GM12878 (cell line): ENCODE results near the gene MMP11. TPM values are rescaled to one million over a fixed set of nuclear protein-coding genes. Genes with fewer than 3 reads are reported as not detected.

Experiments used
- ATAC-seq: fragments of 200-7000 bp; cut with Tn5 transposase; 3 replicates; pipeline ENCODE4 v1.9.1; 2020; ENCODE audit warnings: mild to moderate bottlenecking, moderate library complexity
- BruUV-seq: library from RNA; stranded (reverse); fragments of 400-500 nt; replicated peaks from 2 replicates; lab custom pipeline; 2021; lab: Mats Ljungman, UMichigan
- CTCF ChIA-PET: fragments of 300-600 bp; sonication (Branson Sonifier 250); formaldehyde crosslinking; extraction: SDS; loops from one replicate; lab custom pipeline; 2021; ENCODE audit warnings: inconsistent platforms; lab: Yijun Ruan, JAX
- POLR2A ChIA-PET: fragments of 350-600 bp; formaldehyde crosslinking; extraction: SDS; loops from one replicate; lab custom pipeline; 2021; ENCODE audit warnings: inconsistent platforms; lab: Charles Lee
- RAD21 ChIA-PET: fragments of 300-600 bp; sonication (Branson Sonifier 250); formaldehyde crosslinking; loops from one replicate; lab custom pipeline; 2023; ENCODE audit warnings: antibody characterized with exemption; ENCODE audit not compliant: unreplicated experiment; lab: Charles Lee
- SMC1A ChIA-PET: fragments of 300-600 bp; sonication (Branson Sonifier 250); formaldehyde crosslinking; loops from one replicate; lab custom pipeline; 2023; ENCODE audit not compliant: unreplicated experiment, uncharacterized antibody; lab: Charles Lee
- DNase-seq: peaks from one replicate; pipeline ENCODE4 v3.0.0-alpha.2; 2011; ENCODE audit warnings: low read depth, low spot score
- FAIRE-seq: peaks from 3 replicates; lab custom pipeline; 2011; peaks lifted over from hg19 to GRCh38; lab: Jason Lieb, UNC
- H2AFZ ChIP-seq: 2 replicates; pipeline ENCODE4 v1.6.0; 2011; ENCODE audit warnings: low read depth, low read length, control low read depth; ENCODE audit not compliant: control insufficient read depth
- H3K27ac ChIP-seq: 2 replicates; pipeline ENCODE4 v1.5.1; 2011; ENCODE audit warnings: control low read depth; ENCODE audit not compliant: control insufficient read depth, insufficient read depth
- H3K27me3 ChIP-seq, 2 experiments: replicated peaks in 1 of 2; 2 replicates each; pipeline versions ENCODE4 v1.6.0 to v1.6.1; 2011; ENCODE audit warnings: low read length in 1 of 2; ENCODE audit not compliant: control insufficient read depth in 2 of 2, insufficient read depth in 2 of 2
- H3K36me3 ChIP-seq, 2 experiments: 2 replicates each; pipeline ENCODE4 v1.5.1; 2011; ENCODE audit warnings: low read length in 1 of 2; ENCODE audit not compliant: control insufficient read depth in 2 of 2, insufficient read depth in 2 of 2
- H3K4me1 ChIP-seq: 2 replicates; pipeline ENCODE4 v1.6.1; 2011; ENCODE audit warnings: mild to moderate bottlenecking, low read length, moderate library complexity, mixed read lengths; ENCODE audit not compliant: control insufficient read depth, insufficient read depth
- H3K4me2 ChIP-seq: 2 replicates; pipeline ENCODE4 v1.6.0; 2011; ENCODE audit warnings: control low read depth; ENCODE audit not compliant: control insufficient read depth, insufficient read depth
- H3K4me3 ChIP-seq: fragments of 200-600 bp; sonication (generic); 2 replicates; pipeline ENCODE4 v1.5.1; 2016
- H3K79me2 ChIP-seq: 2 replicates; pipeline ENCODE4 v1.6.0; 2011; ENCODE audit warnings: low read length; ENCODE audit not compliant: control insufficient read depth, insufficient read depth
- H3K9ac ChIP-seq: 2 replicates; pipeline ENCODE4 v1.8.0; 2011; ENCODE audit warnings: low read length, control low read depth, mixed read lengths; ENCODE audit not compliant: control insufficient read depth, insufficient read depth
- H3K9me3 ChIP-seq: replicated peaks from 3 replicates; pipeline ENCODE4 v1.5.1; 2011; ENCODE audit warnings: mild to moderate bottlenecking, low read length; ENCODE audit not compliant: control insufficient read depth, insufficient read depth
- H4K20me1 ChIP-seq: 2 replicates; pipeline ENCODE4 v1.6.0; 2011; ENCODE audit not compliant: control insufficient read depth, insufficient read depth
- BHLHE40 ChIP-seq, 2 experiments: fragments of 450-650 bp in 1 of 2; IDR thresholded peaks; 2 replicates each; pipeline ENCODE4 v1.6.1; 2011 to 2017; ENCODE audit warnings: low read depth in 2 of 2, borderline replicate concordance in 1 of 2, improper control_type of control experiment in 1 of 2, low read length in 1 of 2, mild to moderate bottlenecking in 1 of 2
- CREM ChIP-seq: IDR thresholded peaks from 2 replicates; pipeline ENCODE4 v1.6.1; 2014; ENCODE audit warnings: antibody characterized with exemption, low read depth
- EP300 ChIP-seq, 2 experiments: fragments of 150-350 bp in 1 of 2; IDR thresholded peaks; 2 replicates each; pipeline ENCODE4 v1.6.1; 2011 to 2012; ENCODE audit warnings: low read depth in 2 of 2, low read length in 2 of 2, borderline replicate concordance in 1 of 2, improper control_type of control experiment in 1 of 2, inconsistent platforms in 1 of 2; ENCODE audit not compliant: control insufficient read depth in 1 of 2
- FOXK2 ChIP-seq: fragments of 450-650 bp; IDR thresholded peaks from 2 replicates; pipeline ENCODE4 v1.6.1; 2017; ENCODE audit warnings: mild to moderate bottlenecking, moderate library complexity
- MTA3 ChIP-seq: IDR thresholded peaks from 2 replicates; pipeline ENCODE4 v1.6.1; 2012; ENCODE audit warnings: low read length, inconsistent platforms, borderline replicate concordance
- NKRF ChIP-seq: fragments of 450-650 bp; conservative IDR thresholded peaks from 2 replicates; pipeline ENCODE4 v1.6.1; 2017; ENCODE audit warnings: mild to moderate bottlenecking, moderate library complexity
- NR2F1 ChIP-seq: fragments of 450-650 bp; conservative IDR thresholded peaks from 2 replicates; pipeline ENCODE4 v1.6.1; 2017; ENCODE audit warnings: mild to moderate bottlenecking
- RB1 ChIP-seq: fragments of 450-650 bp; formaldehyde crosslinking; IDR thresholded peaks from 2 replicates; pipeline ENCODE4 v1.6.1; 2017; ENCODE audit warnings: mild to moderate bottlenecking, borderline replicate concordance
- SIN3A ChIP-seq: IDR thresholded peaks from 2 replicates; pipeline ENCODE4 v1.6.1; 2012; ENCODE audit warnings: low read depth, low read length, improper control_type of control experiment
- TAF1 ChIP-seq: IDR thresholded peaks from 2 replicates; pipeline ENCODE4 v1.6.1; 2011; ENCODE audit warnings: mild to moderate bottlenecking, low read depth, low read length, borderline replicate concordance
- TARDBP ChIP-seq: IDR thresholded peaks from 2 replicates; pipeline ENCODE4 v1.6.1; 2016; ENCODE audit warnings: borderline replicate concordance
- YY1 ChIP-seq: IDR thresholded peaks from 2 replicates; pipeline ENCODE4 v1.6.1; 2011; ENCODE audit warnings: low read depth, mild to moderate bottlenecking, low read length
- WGBS: methylation state at CpG from one replicate; pipeline ENCODE4 v1.1.6; 2016; ENCODE audit warnings: low lambda C conversion rate; ENCODE audit not compliant: insufficient replicate concordance, insufficient coverage; ENCODE audit errors: missing lambda C conversion rate; 5-methylcytosine and 5-hydroxymethylcytosine counted together
- in situ Hi-C: fragments of 300-500 bp; cut with MboI; formaldehyde crosslinking; loops from 9 replicates; pipeline ENCODE4 v1.14.3; 2018; ENCODE audit warnings: mixed read lengths
- intact Hi-C: fragments of 100-400 bp; cut with micrococcal nuclease; formaldehyde crosslinking; loops from one replicate; pipeline ENCODE4 v1.14.2; 2022; ENCODE audit not compliant: unreplicated experiment
- polyA plus RNA-seq, 11 experiments: library from polyadenylated mRNA; depleted of rRNA in 4 of 11; unstranded in 6 of 11; stranded (reverse) in 5 of 11; fragments of >200 nt; fragmentation: Nextera tagmentation in 4 of 11; fragmentation: Illumina TruSeq in 1 of 11; extraction: Ambion mirVana in 4 of 11; extraction: Trizol in 1 of 11; gene quantifications; 1 replicate in 1 of 11; 2 replicates in 10 of 11; pipeline versions ENCODE4 v1.2.1 to v1.2.3, GENCODE V29; 2011 to 2016; ENCODE audit warnings: inconsistent platforms in 2 of 11, missing spikeins in 2 of 11, low read depth in 1 of 11
- total RNA-seq, 4 experiments: library from RNA; depleted of rRNA in 3 of 4; stranded (reverse); fragments of >200 nt in 3 of 4; fragmentation: Illumina TruSeq in 1 of 4; extraction: Trizol in 1 of 4; gene quantifications; 2 replicates each; pipeline versions ENCODE4 v1.2.1 to v1.2.3, GENCODE V29; 2013 to 2021

The MMP11 gene
- total and polyA plus RNA-seq, 10 of the 15 experiments (the other 5 are each of a cell fraction or from before 2014, with no cell fraction given), result 0.03 to 1.1 (median 0.31) TPM; not detected in 2

- Histone ChIP-seq H3K9me3 (no peaks in the 10 kb centered on the region), H3K79me2 (peaks cover 48% of the 10 kb centered on the region), H3K27ac (no peak overlapping the region), H2AFZ (no peak overlapping the region), H3K4me1 (peaks cover 6% of the 10 kb centered on the region; the same call in 1 of the 2 replicates), H4K20me1 (0 out of 2 replicates have a peak, but pooled peaks cover 4% of the 10 kb centered on the region), H3K27me3 (no peaks in the 10 kb centered on the region), H3K36me3 (peaks cover 16 to 23% of the 10 kb centered on the region in 2 experiments), H3K4me3 (no peak overlapping the region), H3K4me2 (no peak overlapping the region), H3K9ac (no peak overlapping the region)
- intact Hi-C loops, result no loop called here
- in situ Hi-C loops, result no loop called here
- FAIRE-seq, result no peak
- ChIA-PET RAD21 (interaction anchor here (0.5 kb wide), 1 partner anchor 610 kb away, joined by 4 read pairs; no protein-coding TSS in a partner anchor), SMC1A (no interaction called here), POLR2A (no interaction called here), CTCF (interaction anchor here (1.6 kb wide), 1 partner anchor 11 kb away, joined by 4 read pairs; no protein-coding TSS in a partner anchor)
- BruUV-seq, result no TSS peak
- no peak for DNase-seq
- no peak for ATAC-seq
- 92% methylated on average over 25 of the region's 25 CpGs for WGBS
- TF ChIP-seq NKRF (no peak), YY1 (no peak), EP300 (IDR thresholded peaks at IDR 0.05; ENCODE audit: borderline replicate concordance in 1 of 2, control insufficient read depth in 1 of 2, low read depth in 2 of 2, low read length in 2 of 2) (no peak), SIN3A (no peak), TARDBP (no peak), TAF1 (no peak), FOXK2 (no peak), NR2F1 (no peak), MTA3 (no peak), RB1 (no peak), BHLHE40 (IDR thresholded peaks at IDR 0.05; ENCODE audit: borderline replicate concordance in 1 of 2, low read depth in 2 of 2, low read length in 1 of 2) (no peak), CREM (no peak)
Measured at GRCh38 chr22:23791738-23792645, 19.3 kb downstream of the MMP11 start.
